Esophagus squamous epithelium (tissue), 4 donors: Measurements from ENCODE around the gene STEAP3.

Experiments used
- CTCF ChIP-seq, 6 experiments: fragments of 450-650 bp in 4 of 6; fragments of 200-600 bp in 2 of 6; sonication (generic) in 2 of 6; IDR thresholded peaks; one replicate each; pipeline ENCODE4 v1.5.1; 2016 to 2019; ENCODE audit warnings: antibody characterized with exemption in 6 of 6, mild to moderate bottlenecking in 4 of 6, moderate library complexity in 4 of 6
- POLR2A ChIP-seq, 4 donors: fragments of 450-650 bp; IDR thresholded peaks; one replicate each; pipeline ENCODE4 v1.6.1; 2017; ENCODE audit warnings: antibody characterized with exemption in 4 of 4, mild to moderate bottlenecking in 4 of 4, moderate library complexity in 3 of 4

DNA sequence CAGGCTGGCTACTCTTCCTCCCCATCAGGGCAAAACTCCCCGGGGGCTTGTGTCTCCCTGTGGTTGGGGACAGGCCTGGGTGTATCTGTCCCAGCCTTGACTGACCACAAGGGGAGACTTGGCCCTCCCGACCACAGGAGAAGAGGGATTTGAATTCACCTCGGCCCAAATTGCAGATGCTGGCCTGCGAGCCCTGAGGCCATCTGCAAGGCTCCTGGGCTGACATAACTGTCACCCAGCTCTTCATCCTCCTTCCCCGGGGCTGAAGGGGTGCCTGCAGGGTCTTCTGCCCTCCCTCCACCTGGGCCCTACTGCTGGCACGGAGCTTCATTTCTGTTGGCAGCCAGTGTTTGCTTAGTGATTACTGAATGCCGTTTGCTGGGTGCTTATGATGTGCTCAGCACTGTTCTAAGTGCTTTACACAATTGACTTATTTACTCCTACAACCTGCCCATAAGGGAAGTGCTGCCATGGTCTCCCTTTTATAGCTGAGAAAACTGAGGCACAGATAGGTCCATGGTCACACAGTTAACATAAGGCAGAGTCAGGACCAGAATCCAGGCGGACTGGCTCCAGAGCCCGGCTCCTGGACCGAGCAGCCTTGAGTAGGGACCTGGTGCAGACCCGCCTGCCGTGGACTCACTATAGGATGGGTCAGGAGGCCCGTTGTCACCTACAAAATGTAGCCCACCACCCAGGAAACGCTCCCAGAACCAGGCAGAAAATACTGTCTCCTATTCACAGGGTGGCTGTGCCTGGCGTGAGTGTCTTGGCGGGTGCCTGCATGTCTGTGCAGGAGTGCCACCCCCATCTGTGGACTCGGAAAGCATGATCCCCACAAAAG, 18.9 kb downstream of the STEAP3 start:
- TF ChIP-seq POLR2A (IDR thresholded peaks at IDR 0.05), result no peak
- TF ChIP-seq CTCF (IDR thresholded peaks at IDR 0.05), result no peak
